Measurements from ENCODE around the gene PTDSS2. TPM values are rescaled to one million over a fixed set of nuclear protein-coding genes. Genes with fewer than 3 reads are reported as not detected.
"Not testable (repeated sequence)": the region's sequence is repeated elsewhere in the genome, so short reads cannot be mapped to it uniquely, and the experiment has no call there.

PTDSS2 gene
- total and polyA plus RNA-seq, 3 experiments from 2014 or later, result 11.5 to 28.4 (median 26.2) TPM

DNA sequence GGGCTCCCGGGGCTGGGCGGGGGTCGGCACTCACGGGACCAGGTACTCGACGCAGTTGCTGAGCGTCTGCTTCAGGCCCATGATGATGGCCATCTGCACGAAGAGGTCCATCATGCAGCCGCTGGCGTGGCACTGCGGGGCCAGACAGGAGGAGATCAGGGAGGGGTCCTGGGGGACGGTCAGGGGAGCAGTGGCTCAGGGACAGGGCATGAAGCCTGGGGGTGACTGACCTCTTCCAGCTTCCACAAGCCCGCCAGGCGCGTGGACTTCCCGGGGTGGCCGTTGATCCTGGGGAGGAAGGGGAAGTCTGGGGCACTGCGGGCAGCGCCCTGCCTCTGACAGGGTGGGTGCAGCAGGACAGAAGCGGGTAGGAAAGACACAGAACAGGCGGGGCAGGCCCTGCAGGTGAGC, 29.2 kb upstream of the PTDSS2 start:
- Histone ChIP-seq H3K4me1 (ENCODE audit: insufficient read depth, low read length) (peaks cover under 1% of the 10 kb centered on the region), H3K4me3 (ENCODE audit: low read length) (no peak overlapping the region), H3K9me3 (ENCODE audit: low read length) (no peaks in the 10 kb centered on the region), H3K27ac (ENCODE audit: low read depth, low read length) (no peak overlapping the region), H3K36me3 (ENCODE audit: insufficient read depth, low read length) (no peaks in the 10 kb centered on the region), H3K27me3 (ENCODE audit: insufficient read depth, low read length, poor library complexity, severe bottlenecking) (no peaks in the 10 kb centered on the region)
- no peak overlapping the region for H3K27ac Mint-ChIP-seq
- H3K4me1 Mint-ChIP-seq, result peaks cover 4 to 8% (median 7%) of the 10 kb centered on the region in 3 donors
- CTCF ChIA-PET, result no interaction called here
- peaks cover 6 to 15% (median 8%) of the 10 kb centered on the region in 3 donors for H3K36me3 Mint-ChIP-seq
- H3K27me3 Mint-ChIP-seq, result no peaks in the 10 kb centered on the region
- POLR2A ChIA-PET, result no interaction called here
- H3K9me3 Mint-ChIP-seq, result no peaks in the 10 kb centered on the region
- H3K4me3 Mint-ChIP-seq, result no peak overlapping the region
- no peak for DNase-seq

DNA sequence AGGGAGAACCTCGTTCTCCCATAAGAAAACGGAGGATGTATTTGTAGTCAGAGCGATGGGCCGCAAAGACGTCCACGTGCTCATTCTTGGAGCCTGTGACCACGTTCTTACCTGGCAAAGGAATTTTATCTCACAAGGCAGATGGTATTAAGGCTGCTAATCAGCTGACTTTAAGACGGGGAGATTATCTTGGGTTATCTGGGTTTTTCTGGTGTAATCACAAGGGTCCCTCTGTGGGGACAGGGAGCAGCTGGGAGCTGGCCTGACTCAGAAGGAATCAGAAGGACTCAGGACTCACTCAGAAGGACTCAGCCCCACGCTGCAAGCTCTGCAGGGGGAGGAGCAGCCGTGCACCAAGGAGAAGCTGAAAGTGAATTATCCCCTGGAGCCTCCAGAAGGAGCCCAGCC, 27.8 kb upstream of the PTDSS2 start:
- Histone ChIP-seq H3K27ac (ENCODE audit: low read depth, low read length) (no peak overlapping the region), H3K36me3 (ENCODE audit: insufficient read depth, low read length) (no peaks in the 10 kb centered on the region), H3K9me3 (ENCODE audit: low read length) (no peaks in the 10 kb centered on the region), H3K4me1 (ENCODE audit: insufficient read depth, low read length) (no peaks in the 10 kb centered on the region), H3K4me3 (ENCODE audit: low read length) (no peak overlapping the region), H3K27me3 (ENCODE audit: insufficient read depth, low read length, poor library complexity, severe bottlenecking) (no peaks in the 10 kb centered on the region)
- ChIA-PET POLR2A (interaction anchor here (1.2 kb wide), 1 partner anchor 27 kb away, joined by 4 read pairs; the partner anchor contains the start of gene PTDSS2), CTCF (no interaction called here)
- Mint-ChIP-seq H3K4me3 (no peak overlapping the region), H3K36me3 (peaks cover 6 to 17% (median 8%) of the 10 kb centered on the region in 3 donors), H3K4me1 (peaks cover 0 to 3% (median 3%) of the 10 kb centered on the region in 3 donors), H3K9me3 (no peaks in the 10 kb centered on the region), H3K27me3 (no peaks in the 10 kb centered on the region), H3K27ac (peak overlapping the region in 2 of 8 donors; percentile 52 to 55)
- peak in 1 of 5 donors; percentile 44 for DNase-seq

DNA sequence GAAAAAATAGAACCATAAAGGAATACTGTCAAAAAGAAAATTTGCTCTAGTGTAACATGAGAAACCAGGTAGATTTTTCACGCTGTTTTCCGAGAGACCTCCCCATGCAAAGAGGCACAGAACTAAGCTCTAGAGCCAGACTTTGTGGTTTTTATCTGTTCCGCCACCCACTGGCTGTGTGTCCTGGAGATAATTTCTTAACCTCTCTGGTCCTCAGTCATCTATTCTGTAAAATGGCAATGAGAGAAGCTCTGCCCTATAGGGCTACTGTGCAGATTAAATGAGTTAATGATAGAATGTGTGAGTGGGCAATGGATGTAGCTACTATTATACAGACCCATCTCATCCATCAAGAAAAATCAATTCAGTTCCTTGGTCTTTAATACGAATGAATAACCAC, 25.8 kb upstream of the PTDSS2 start:
- Histone ChIP-seq H3K9me3 (ENCODE audit: low read length) (no peaks in the 10 kb centered on the region), H3K27me3 (ENCODE audit: insufficient read depth, low read length, poor library complexity, severe bottlenecking) (no peaks in the 10 kb centered on the region), H3K36me3 (ENCODE audit: insufficient read depth, low read length) (no peaks in the 10 kb centered on the region), H3K4me1 (ENCODE audit: insufficient read depth, low read length) (no peaks in the 10 kb centered on the region), H3K4me3 (ENCODE audit: low read length) (no peak overlapping the region), H3K27ac (ENCODE audit: low read depth, low read length) (no peak overlapping the region)
- ChIA-PET POLR2A (no interaction called here), CTCF (no interaction called here)
- Mint-ChIP-seq H3K27me3 (no peaks in the 10 kb centered on the region), H3K9me3 (no peaks in the 10 kb centered on the region), H3K4me1 (peaks cover 0 to 3% (median 0%) of the 10 kb centered on the region in 3 donors), H3K36me3 (peaks cover 6 to 23% (median 9%) of the 10 kb centered on the region in 3 donors), H3K4me3 (peak overlapping the region in 1 of 7 donors; percentile 14), H3K27ac (peak overlapping the region in 2 of 8 donors; percentile 22 to 89)
- no peak for DNase-seq

DNA sequence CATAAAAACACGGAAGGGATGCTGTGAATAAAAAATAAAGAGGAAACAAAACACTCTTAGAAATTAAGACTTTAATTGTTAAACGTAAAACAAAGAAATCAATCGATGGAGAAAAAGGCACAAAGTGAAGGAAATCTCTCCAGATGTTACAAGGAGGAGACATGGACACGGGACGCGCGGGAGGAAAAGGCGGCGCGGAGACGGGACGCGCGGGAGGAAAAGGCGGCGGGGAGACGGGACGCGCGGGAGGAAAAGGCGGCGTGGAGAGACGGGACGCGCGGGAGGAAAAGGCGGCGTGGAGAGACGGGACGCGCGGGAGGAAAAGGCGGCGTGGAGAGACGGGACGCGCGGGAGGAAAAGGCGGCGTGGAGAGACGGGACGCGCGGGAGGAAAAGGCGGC, 25.3 kb upstream of the PTDSS2 start:
- H3K27me3 ChIP-seq (ENCODE audit: insufficient read depth, low read length, poor library complexity, severe bottlenecking); POLR2A ChIA-PET; H3K4me3 ChIP-seq (ENCODE audit: low read length); CTCF ChIA-PET; H3K4me1 Mint-ChIP-seq; H3K9me3 ChIP-seq (ENCODE audit: low read length); H3K9me3 Mint-ChIP-seq; H3K4me1 ChIP-seq (ENCODE audit: insufficient read depth, low read length); H3K27me3 Mint-ChIP-seq; H3K4me3 Mint-ChIP-seq; H3K27ac ChIP-seq (ENCODE audit: low read depth, low read length); H3K36me3 ChIP-seq (ENCODE audit: insufficient read depth, low read length): not testable (repeated sequence)
- peak overlapping the region in 3 of 8 donors; percentile 22 to 76 (median 36) for H3K27ac Mint-ChIP-seq
- DNase-seq, result peak in 1 of 5 donors; percentile 13
- peaks cover 6 to 23% (median 9%) of the 10 kb centered on the region in 3 donors for H3K36me3 Mint-ChIP-seq

DNA sequence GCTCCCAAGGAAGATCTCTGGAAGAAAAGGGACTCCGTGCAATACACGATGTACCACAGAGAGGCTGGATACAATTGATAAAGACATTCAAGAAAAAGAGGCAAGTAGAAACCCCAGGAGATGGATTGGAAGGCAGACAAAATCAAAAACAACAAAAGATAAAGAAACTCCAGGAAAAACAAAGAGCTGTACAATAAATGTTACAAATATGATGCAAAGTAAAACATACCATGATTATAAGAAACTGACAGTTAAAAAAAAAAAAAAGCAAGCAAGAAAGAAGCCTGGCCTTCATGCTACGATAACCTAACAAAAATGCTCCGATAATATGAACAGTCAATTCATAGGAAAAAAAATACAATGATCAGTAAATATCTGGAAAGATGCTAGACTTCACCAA, 24.8 kb upstream of the PTDSS2 start:
- Mint-ChIP-seq H3K9me3 (no peaks in the 10 kb centered on the region), H3K4me1 (peaks cover 0 to 3% (median 0%) of the 10 kb centered on the region in 3 donors), H3K27me3 (no peaks in the 10 kb centered on the region), H3K27ac (no peak overlapping the region), H3K36me3 (peaks cover 6 to 23% (median 9%) of the 10 kb centered on the region in 3 donors), H3K4me3 (no peak overlapping the region)
- no peaks in the 10 kb centered on the region for H3K4me1 ChIP-seq (ENCODE audit: insufficient read depth, low read length)
- no peak overlapping the region for H3K4me3 ChIP-seq (ENCODE audit: low read length)
- no peak overlapping the region for H3K27ac ChIP-seq (ENCODE audit: low read depth, low read length)
- ChIA-PET CTCF (interaction anchor here (1.4 kb wide), 1 partner anchor 14 kb away, joined by 3 read pairs; no protein-coding TSS in a partner anchor), POLR2A (no interaction called here)
- H3K36me3 ChIP-seq (ENCODE audit: insufficient read depth, low read length), result no peaks in the 10 kb centered on the region
- H3K9me3 ChIP-seq (ENCODE audit: low read length), result no peaks in the 10 kb centered on the region
- no peak for DNase-seq
- H3K27me3 ChIP-seq (ENCODE audit: insufficient read depth, low read length, poor library complexity, severe bottlenecking), result no peaks in the 10 kb centered on the region

DNA sequence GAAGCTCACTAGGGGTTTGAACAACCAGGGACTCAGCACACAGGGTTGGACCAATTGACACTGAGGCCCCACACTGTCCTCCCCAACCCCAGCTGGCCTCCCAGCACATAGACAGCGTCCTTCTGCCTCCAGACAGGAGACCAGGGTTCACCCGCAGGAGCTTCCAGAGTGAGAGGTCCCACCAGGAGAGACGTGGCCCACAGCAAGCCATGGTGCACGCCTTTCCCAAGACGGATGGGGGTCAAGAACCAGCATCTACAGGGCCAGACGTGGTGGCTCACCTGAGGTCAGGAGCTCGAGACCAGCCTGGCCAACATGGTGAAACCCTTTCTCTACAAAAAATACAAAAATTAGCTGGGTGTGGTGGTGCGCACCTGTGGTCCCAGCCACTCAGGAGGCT, 23.2 kb upstream of the PTDSS2 start:
- H3K27ac Mint-ChIP-seq, result no peak overlapping the region
- POLR2A ChIA-PET, result no interaction called here
- H3K4me1 ChIP-seq (ENCODE audit: insufficient read depth, low read length), result no peaks in the 10 kb centered on the region
- no peaks in the 10 kb centered on the region for H3K27me3 Mint-ChIP-seq
- H3K36me3 Mint-ChIP-seq, result peaks cover 6 to 23% (median 9%) of the 10 kb centered on the region in 3 donors
- H3K9me3 Mint-ChIP-seq, result no peaks in the 10 kb centered on the region
- H3K27me3 ChIP-seq (ENCODE audit: insufficient read depth, low read length, poor library complexity, severe bottlenecking), result no peaks in the 10 kb centered on the region
- no peaks in the 10 kb centered on the region for H3K36me3 ChIP-seq (ENCODE audit: insufficient read depth, low read length)
- H3K9me3 ChIP-seq (ENCODE audit: low read length), result no peaks in the 10 kb centered on the region
- H3K4me1 Mint-ChIP-seq, result peaks cover 0 to 3% (median 0%) of the 10 kb centered on the region in 3 donors
- CTCF ChIA-PET, result interaction anchor here (0.9 to 2.1 kb wide), 5 partner anchors 13 to 146 kb away, joined by 3 to 11 read pairs (median 3); partner anchors contain the start of gene ANO9
- no peak overlapping the region for H3K27ac ChIP-seq (ENCODE audit: low read depth, low read length)
- H3K4me3 ChIP-seq (ENCODE audit: low read length), result no peak overlapping the region
- no peak overlapping the region for H3K4me3 Mint-ChIP-seq
- DNase-seq, result peak in 1 of 5 donors; percentile 16

DNA sequence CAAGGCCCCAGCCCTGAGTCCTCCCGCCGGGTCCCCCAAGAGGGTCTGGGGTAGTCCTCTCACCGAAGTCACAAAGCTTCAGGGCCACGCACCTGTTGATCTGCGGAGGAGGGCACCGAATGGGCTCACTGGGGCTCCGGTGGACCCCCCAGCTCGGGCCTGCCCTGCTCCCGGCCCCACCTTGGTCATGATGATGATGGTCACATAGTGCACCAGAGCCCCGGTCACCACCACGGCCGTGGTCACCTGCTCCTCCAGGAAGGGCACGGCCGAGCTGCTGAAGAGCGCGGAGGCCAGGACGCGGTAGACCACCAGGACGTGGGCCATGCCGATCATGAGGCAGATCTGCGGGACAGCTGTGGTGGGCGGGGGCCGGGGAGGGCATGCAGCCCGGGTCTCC, 21.8 kb upstream of the PTDSS2 start:
- no peaks in the 10 kb centered on the region for H3K27me3 ChIP-seq (ENCODE audit: insufficient read depth, low read length, poor library complexity, severe bottlenecking)
- H3K36me3 ChIP-seq (ENCODE audit: insufficient read depth, low read length), result no peaks in the 10 kb centered on the region
- Mint-ChIP-seq H3K36me3 (peaks cover 6 to 27% (median 9%) of the 10 kb centered on the region in 3 donors), H3K9me3 (no peaks in the 10 kb centered on the region), H3K4me3 (no peak overlapping the region), H3K27ac (no peak overlapping the region), H3K27me3 (no peaks in the 10 kb centered on the region), H3K4me1 (no peaks in the 10 kb centered on the region)
- no peak overlapping the region for H3K27ac ChIP-seq (ENCODE audit: low read depth, low read length)
- H3K4me3 ChIP-seq (ENCODE audit: low read length), result no peak overlapping the region
- POLR2A ChIA-PET, result no interaction called here
- DNase-seq, result peak in 1 of 5 donors; percentile 41
- no peaks in the 10 kb centered on the region for H3K9me3 ChIP-seq (ENCODE audit: low read length)
- H3K4me1 ChIP-seq (ENCODE audit: insufficient read depth, low read length), result no peaks in the 10 kb centered on the region
- CTCF ChIA-PET, result no interaction called here

DNA sequence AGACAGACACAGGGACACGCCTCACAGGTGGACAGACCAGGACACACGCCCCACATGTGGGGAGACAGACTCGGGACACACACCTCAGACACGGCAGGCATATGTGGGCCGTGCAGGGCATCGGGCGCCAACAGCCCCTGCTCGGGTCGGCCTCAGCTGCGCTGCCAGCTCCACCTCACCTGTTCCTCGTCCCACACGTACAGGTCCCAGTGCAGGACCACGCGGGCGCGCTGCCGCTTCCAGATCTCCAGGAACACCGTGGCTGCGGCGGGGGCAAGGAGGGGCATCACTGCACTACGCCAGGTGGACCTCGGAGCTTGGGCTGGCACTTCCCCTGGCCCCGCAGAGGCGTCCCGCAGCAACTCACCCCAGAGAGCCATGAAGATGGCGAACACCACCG, 20.7 kb upstream of the PTDSS2 start:
- no peak overlapping the region for H3K4me3 ChIP-seq (ENCODE audit: low read length)
- ChIA-PET CTCF (no interaction called here), POLR2A (no interaction called here)
- Mint-ChIP-seq H3K4me1 (no peaks in the 10 kb centered on the region), H3K4me3 (no peak overlapping the region), H3K9me3 (no peaks in the 10 kb centered on the region), H3K36me3 (peaks cover 4 to 24% (median 6%) of the 10 kb centered on the region in 3 donors), H3K27ac (no peak overlapping the region), H3K27me3 (no peaks in the 10 kb centered on the region)
- no peaks in the 10 kb centered on the region for H3K27me3 ChIP-seq (ENCODE audit: insufficient read depth, low read length, poor library complexity, severe bottlenecking)
- H3K9me3 ChIP-seq (ENCODE audit: low read length), result no peaks in the 10 kb centered on the region
- H3K4me1 ChIP-seq (ENCODE audit: insufficient read depth, low read length), result no peaks in the 10 kb centered on the region
- no peaks in the 10 kb centered on the region for H3K36me3 ChIP-seq (ENCODE audit: insufficient read depth, low read length)
- no peak overlapping the region for H3K27ac ChIP-seq (ENCODE audit: low read depth, low read length)
- DNase-seq, result peak in 1 of 5 donors; percentile 46
